Activated CD8-positive, alpha-beta memory T cell treated with anti-CD3 and anti-CD28 coated beads, Interleukin-2, amount 10 ng/mL, durations not matched to agents 7 days and 5 days (primary cell): ENCODE results near the gene APP. TPM values are rescaled to one million over a fixed set of nuclear protein-coding genes. Genes with fewer than 3 reads are reported as not detected.
"Not testable (repeated sequence)": the region's sequence is repeated elsewhere in the genome, so short reads cannot be mapped to it uniquely, and the experiment has no call there.

Source experiments
- ATAC-seq: fragments of 150-1000 bp; cut with Tn5 transposase; one replicate; pipeline ENCODE4 v1.10.0; 2021; ENCODE audit warnings: moderate library complexity
- CTCF ChIA-PET: fragments of 350-600 bp; sonication (Branson Sonifier 250); formaldehyde crosslinking; loops from one replicate; lab custom pipeline; 2021; ENCODE audit warnings: antibody characterized with exemption; lab: Charles Lee
- DNase-seq: peaks from one replicate; pipeline ENCODE4 v3.0.0-alpha.2; 2020
- H3K27ac Mint-ChIP-seq: one replicate; pipeline ENCODE4 v1.8.0; 2021; ENCODE audit warnings: mild to moderate bottlenecking, mixed read lengths
- H3K27me3 Mint-ChIP-seq: one replicate; pipeline ENCODE4 v1.8.0; 2021; ENCODE audit warnings: mixed read lengths
- H3K36me3 Mint-ChIP-seq: one replicate; pipeline ENCODE4 v1.8.0; 2021; ENCODE audit warnings: mild to moderate bottlenecking, mixed read lengths
- H3K4me1 Mint-ChIP-seq: one replicate; pipeline ENCODE4 v1.8.0; 2021; ENCODE audit warnings: mixed read lengths
- H3K4me3 Mint-ChIP-seq: one replicate; pipeline ENCODE4 v1.8.0; 2021; ENCODE audit warnings: mild to moderate bottlenecking, moderate library complexity, mixed read lengths
- H3K9me3 Mint-ChIP-seq: one replicate; pipeline ENCODE4 v1.8.0; 2022; ENCODE audit warnings: low read depth, mixed read lengths
- total RNA-seq, 2 experiments: library from RNA; stranded (reverse); gene quantifications; one replicate each; pipeline ENCODE4 v1.2.3, GENCODE V29; 2021

APP gene
- total RNA-seq, 2 experiments from 2014 or later, result 11.2 to 25.1 TPM

- H3K9me3 Mint-ChIP-seq, DNase-seq, ATAC-seq, H3K4me3 Mint-ChIP-seq, H3K36me3 Mint-ChIP-seq, H3K4me1 Mint-ChIP-seq, H3K27ac Mint-ChIP-seq, CTCF ChIA-PET, H3K27me3 Mint-ChIP-seq: not testable (repeated sequence)
These were observed 147.8 kb downstream of the APP start for GRCh38 chr21:26022598-26023337.

GRCh38 chr21:26020510-26020909 is 150.1 kb downstream of the APP start:
- no peaks in the 10 kb centered on the region for H3K27me3 Mint-ChIP-seq
- no peak for DNase-seq
- CTCF ChIA-PET, result no interaction called here
- no peaks in the 10 kb centered on the region for H3K4me1 Mint-ChIP-seq
- peaks cover 4% of the 10 kb centered on the region for H3K36me3 Mint-ChIP-seq
- no peaks in the 10 kb centered on the region for H3K9me3 Mint-ChIP-seq
- no peak overlapping the region for H3K27ac Mint-ChIP-seq
- no peak for ATAC-seq
- no peak overlapping the region for H3K4me3 Mint-ChIP-seq

GRCh38 chr21:26020081-26020480 is 150.5 kb downstream of the APP start:
- CTCF ChIA-PET, result no interaction called here

GRCh38 chr21:26019236-26019635 is 151.3 kb downstream of the APP start:
- H3K4me1 Mint-ChIP-seq, result no peaks in the 10 kb centered on the region

More at GRCh38 chr21:26020081-26020480, 150.5 kb downstream of the APP start:
- no peaks in the 10 kb centered on the region for H3K9me3 Mint-ChIP-seq
- peaks cover 4% of the 10 kb centered on the region for H3K36me3 Mint-ChIP-seq
- no peak overlapping the region for H3K27ac Mint-ChIP-seq
- H3K4me3 Mint-ChIP-seq, result no peak overlapping the region
- ATAC-seq (no peak), DNase-seq (no peak)
- H3K4me1 Mint-ChIP-seq, result no peaks in the 10 kb centered on the region
- H3K27me3 Mint-ChIP-seq, result no peaks in the 10 kb centered on the region

GRCh38 chr21:26013970-26014369 is 156.6 kb downstream of the APP start:
- CTCF ChIA-PET, result no interaction called here

More at GRCh38 chr21:26019236-26019635, 151.3 kb downstream of the APP start:
- no peak for DNase-seq
- Mint-ChIP-seq H3K27ac (no peak overlapping the region), H3K36me3 (peaks cover 4% of the 10 kb centered on the region), H3K4me3 (no peak overlapping the region), H3K9me3 (no peaks in the 10 kb centered on the region), H3K27me3 (no peaks in the 10 kb centered on the region)
- ATAC-seq, result no peak
- CTCF ChIA-PET, result no interaction called here

GRCh38 chr21:26012482-26012881 is 158.1 kb downstream of the APP start:
- H3K36me3 Mint-ChIP-seq, H3K27me3 Mint-ChIP-seq, H3K4me1 Mint-ChIP-seq, H3K27ac Mint-ChIP-seq, H3K4me3 Mint-ChIP-seq, DNase-seq, H3K9me3 Mint-ChIP-seq, ATAC-seq, CTCF ChIA-PET: not testable (repeated sequence)

More at GRCh38 chr21:26013970-26014369, 156.6 kb downstream of the APP start:
- DNase-seq (no peak), ATAC-seq (no peak)
- Mint-ChIP-seq H3K4me1 (no peaks in the 10 kb centered on the region), H3K36me3 (no peaks in the 10 kb centered on the region), H3K27ac (no peak overlapping the region), H3K4me3 (no peak overlapping the region), H3K9me3 (no peaks in the 10 kb centered on the region), H3K27me3 (no peaks in the 10 kb centered on the region)

- CTCF ChIA-PET, result no interaction called here
- DNase-seq (no peak), ATAC-seq (no peak)
- Mint-ChIP-seq H3K27ac (no peak overlapping the region), H3K27me3 (no peaks in the 10 kb centered on the region), H3K4me1 (no peaks in the 10 kb centered on the region), H3K36me3 (no peaks in the 10 kb centered on the region), H3K9me3 (no peaks in the 10 kb centered on the region), H3K4me3 (no peak overlapping the region)
These were observed 159.2 kb downstream of the APP start for GRCh38 chr21:26011292-26011940.

- H3K27me3 Mint-ChIP-seq, result no peaks in the 10 kb centered on the region
- no peaks in the 10 kb centered on the region for H3K9me3 Mint-ChIP-seq
- H3K27ac Mint-ChIP-seq, result no peak overlapping the region
- no peak overlapping the region for H3K4me3 Mint-ChIP-seq
- no peaks in the 10 kb centered on the region for H3K36me3 Mint-ChIP-seq
- DNase-seq (no peak), ATAC-seq (no peak)
- CTCF ChIA-PET, result no interaction called here
- no peaks in the 10 kb centered on the region for H3K4me1 Mint-ChIP-seq
These were observed 162.5 kb downstream of the APP start for GRCh38 chr21:26007951-26008498.

- DNase-seq (no peak), ATAC-seq (no peak)
- H3K36me3 Mint-ChIP-seq, result no peaks in the 10 kb centered on the region
- CTCF ChIA-PET, result no interaction called here
- no peaks in the 10 kb centered on the region for H3K27me3 Mint-ChIP-seq
- H3K4me1 Mint-ChIP-seq, result no peaks in the 10 kb centered on the region
- no peaks in the 10 kb centered on the region for H3K9me3 Mint-ChIP-seq
- H3K27ac Mint-ChIP-seq, result no peak overlapping the region
- H3K4me3 Mint-ChIP-seq, result no peak overlapping the region
These were observed 165.1 kb downstream of the APP start for GRCh38 chr21:26005464-26005863.

GRCh38 chr21:26003404-26003803 is 167.2 kb downstream of the APP start:
- no peaks in the 10 kb centered on the region for H3K27me3 Mint-ChIP-seq
- peaks cover 6% of the 10 kb centered on the region for H3K4me1 Mint-ChIP-seq
- CTCF ChIA-PET, result no interaction called here
- ATAC-seq (no peak), DNase-seq (no peak)
- H3K27ac Mint-ChIP-seq, result no peak overlapping the region
- no peaks in the 10 kb centered on the region for H3K36me3 Mint-ChIP-seq
- no peak overlapping the region for H3K4me3 Mint-ChIP-seq
- H3K9me3 Mint-ChIP-seq, result no peaks in the 10 kb centered on the region

- DNase-seq (no peak), ATAC-seq (no peak)
- Mint-ChIP-seq H3K4me3 (no peak overlapping the region), H3K27ac (no peak overlapping the region), H3K9me3 (no peaks in the 10 kb centered on the region), H3K27me3 (no peaks in the 10 kb centered on the region), H3K4me1 (peaks cover 6% of the 10 kb centered on the region), H3K36me3 (no peaks in the 10 kb centered on the region)
- CTCF ChIA-PET, result no interaction called here
These were observed 169.2 kb downstream of the APP start for GRCh38 chr21:26001356-26001755.

GRCh38 chr21:25999921-26000582 is 170.5 kb downstream of the APP start:
- ATAC-seq (peak; percentile 71), DNase-seq (peak; percentile 59)
- peaks cover 6% of the 10 kb centered on the region for H3K4me1 Mint-ChIP-seq
- H3K36me3 Mint-ChIP-seq, result no peaks in the 10 kb centered on the region
- no peak overlapping the region for H3K4me3 Mint-ChIP-seq
- H3K27ac Mint-ChIP-seq, result no peak overlapping the region
- no peaks in the 10 kb centered on the region for H3K27me3 Mint-ChIP-seq
- CTCF ChIA-PET, result interaction anchor here (0.5 kb wide), 1 partner anchor 247 kb away, joined by 3 read pairs; no protein-coding TSS in a partner anchor
- H3K9me3 Mint-ChIP-seq, result no peaks in the 10 kb centered on the region

GRCh38 chr21:25997788-25998611 is 172.6 kb downstream of the APP start:
- no peaks in the 10 kb centered on the region for H3K27me3 Mint-ChIP-seq
- H3K9me3 Mint-ChIP-seq, result no peaks in the 10 kb centered on the region
- CTCF ChIA-PET, result no interaction called here
- H3K4me1 Mint-ChIP-seq, result peaks cover 6% of the 10 kb centered on the region
- DNase-seq (no peak), ATAC-seq (no peak)
- no peak overlapping the region for H3K27ac Mint-ChIP-seq
- no peaks in the 10 kb centered on the region for H3K36me3 Mint-ChIP-seq
- H3K4me3 Mint-ChIP-seq, result no peak overlapping the region
